GM19240 (cell line): ENCODE results near the gene RNASEH2B.

Experiments
- DNase-seq: peaks from one replicate; pipeline ENCODE4 v3.0.0; 2011; ENCODE audit warnings: low spot score; ENCODE audit not compliant: insufficient read length

RNASEH2B gene, protein sequence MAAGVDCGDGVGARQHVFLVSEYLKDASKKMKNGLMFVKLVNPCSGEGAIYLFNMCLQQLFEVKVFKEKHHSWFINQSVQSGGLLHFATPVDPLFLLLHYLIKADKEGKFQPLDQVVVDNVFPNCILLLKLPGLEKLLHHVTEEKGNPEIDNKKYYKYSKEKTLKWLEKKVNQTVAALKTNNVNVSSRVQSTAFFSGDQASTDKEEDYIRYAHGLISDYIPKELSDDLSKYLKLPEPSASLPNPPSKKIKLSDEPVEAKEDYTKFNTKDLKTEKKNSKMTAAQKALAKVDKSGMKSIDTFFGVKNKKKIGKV

GRCh38 chr13:50909605-50910484 lies at the start of gene RNASEH2B:
Gene RNASEH2B (plus strand): TSS chr13:50909791. CDS start chr13:50910077, 286 bp downstream.
- peak; percentile 47 for DNase-seq

GRCh38 chr13:50864492-50864891 lies 45.1 kb upstream of the RNASEH2B start:
- no peak for DNase-seq

DNA sequence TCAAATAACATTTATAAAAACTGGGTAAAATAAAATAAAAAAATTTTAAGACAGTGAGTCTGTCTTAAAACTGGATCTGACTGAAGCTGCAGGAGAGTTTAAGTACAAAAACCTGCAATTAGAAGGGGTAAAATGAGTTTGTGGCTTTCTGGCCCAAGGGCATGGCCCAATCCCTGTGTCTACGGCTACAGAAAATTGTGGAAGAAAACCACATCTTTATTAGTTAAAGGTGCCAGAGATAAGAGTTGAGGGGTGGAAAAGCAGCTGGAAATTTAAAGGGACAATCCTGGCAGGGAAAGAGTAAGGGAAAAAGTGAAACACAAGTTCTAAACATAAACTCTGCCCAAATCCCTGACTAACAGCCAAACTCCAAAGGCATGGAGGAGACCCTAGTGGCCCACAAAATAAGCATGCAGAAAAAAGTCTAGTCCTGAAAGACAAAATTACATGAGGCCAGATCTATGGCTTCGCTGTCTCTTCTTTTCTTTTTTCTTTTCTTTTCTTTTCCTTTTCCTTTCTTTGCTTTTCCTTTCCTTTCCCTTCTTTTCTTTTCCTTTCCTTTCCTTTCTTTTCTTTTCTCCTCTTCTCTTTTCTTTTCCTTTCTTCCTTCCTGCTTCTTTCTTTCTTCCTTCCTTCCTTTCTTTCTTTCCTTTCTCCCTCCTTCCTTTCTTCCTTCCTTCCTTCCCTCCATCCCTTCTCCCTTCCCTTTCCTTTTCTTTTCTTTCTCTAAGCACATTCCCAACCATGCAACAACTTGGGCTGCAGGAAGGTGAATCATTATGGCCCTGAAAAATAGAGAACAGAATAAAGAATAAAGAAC lies 42.6 kb upstream of the RNASEH2B start:
- DNase-seq, result no peak

GRCh38 chr13:50867637-50867945 lies 42.0 kb upstream of the RNASEH2B start:
- no peak for DNase-seq

GRCh38 chr13:50871405-50871804 lies 38.2 kb upstream of the RNASEH2B start:
- DNase-seq, result no peak

GRCh38 chr13:50873467-50873866 lies 36.1 kb upstream of the RNASEH2B start:
- no peak for DNase-seq

GRCh38 chr13:50873991-50874390 lies 35.6 kb upstream of the RNASEH2B start:
- DNase-seq, result no peak

GRCh38 chr13:50882816-50883435 lies 26.7 kb upstream of the RNASEH2B start:
- DNase-seq, result no peak

DNA sequence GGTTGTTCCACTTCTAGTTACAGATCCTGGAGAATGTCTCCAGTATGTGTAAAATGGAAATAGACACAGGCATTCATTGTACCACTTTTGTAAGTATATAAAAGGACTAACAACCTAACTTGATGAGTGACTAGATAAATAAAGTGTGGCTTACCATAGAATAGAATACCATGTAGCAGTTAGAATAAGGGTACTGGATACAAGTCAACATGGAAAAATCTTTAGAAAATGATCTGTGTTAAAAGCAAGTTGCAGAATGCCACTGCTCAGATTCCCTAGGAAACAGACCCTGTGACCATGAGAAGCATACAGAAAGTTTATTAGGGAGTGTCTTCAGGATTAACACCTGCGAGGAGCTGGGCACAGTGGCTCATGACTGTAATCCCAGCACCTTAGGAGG lies 25.9 kb upstream of the RNASEH2B start:
- no peak for DNase-seq

GRCh38 chr13:50884265-50884664 lies 25.3 kb upstream of the RNASEH2B start:
- no peak for DNase-seq

DNA sequence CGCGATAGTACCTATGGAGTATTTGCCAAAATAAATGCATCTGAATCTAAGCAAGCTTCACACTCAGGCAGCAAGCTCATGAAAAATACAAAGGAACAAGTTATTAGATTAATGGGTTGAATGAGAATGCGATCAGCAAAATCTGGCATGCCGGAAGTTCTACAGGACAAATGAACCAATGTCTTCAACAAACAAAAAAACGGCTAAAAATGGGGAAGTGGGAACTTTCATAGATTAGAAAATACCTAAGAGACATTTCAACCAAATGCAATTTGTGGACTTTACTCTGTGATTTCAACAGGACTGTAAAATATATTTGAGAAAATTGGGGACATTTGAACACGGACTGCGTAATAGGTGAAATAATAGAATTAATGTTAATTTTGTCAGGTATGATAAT lies 22.4 kb upstream of the RNASEH2B start:
- DNase-seq, result no peak

DNA sequence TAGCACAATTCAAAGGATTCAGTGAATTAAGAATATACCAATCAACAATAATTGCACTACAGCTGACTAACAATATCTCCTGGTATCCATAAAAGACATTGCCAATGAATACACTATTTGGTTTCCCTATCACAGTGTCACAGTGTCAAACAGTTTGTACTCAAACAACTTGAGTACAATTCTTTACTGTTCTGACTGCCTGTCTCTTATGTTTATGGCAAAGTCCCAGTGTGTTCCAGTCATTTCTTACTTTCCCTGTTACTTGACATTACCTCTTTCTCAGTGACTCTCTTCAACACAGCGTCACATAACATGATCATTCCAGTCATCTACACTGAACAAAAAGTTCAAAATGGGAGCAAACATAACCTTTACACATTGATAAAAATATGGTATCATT lies 21.2 kb upstream of the RNASEH2B start:
- no peak for DNase-seq

DNA sequence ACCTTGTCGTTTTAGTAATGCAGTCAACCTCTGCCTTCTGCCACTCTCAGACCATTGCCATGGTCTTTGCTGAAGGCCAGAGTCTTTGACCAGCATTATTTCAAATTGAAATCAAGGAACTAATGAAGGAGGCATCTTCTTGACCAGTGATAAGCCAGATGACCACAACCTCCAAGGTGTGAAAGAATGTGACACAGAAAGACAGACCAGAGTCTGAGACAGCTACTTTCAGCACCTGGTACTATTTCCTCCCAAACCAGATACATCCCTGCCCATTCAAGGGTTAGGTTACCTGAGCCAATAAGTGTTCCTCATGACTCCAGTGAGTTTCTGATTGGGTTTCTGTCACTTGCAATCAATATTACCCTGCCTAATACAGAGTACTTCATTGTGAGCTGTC lies 20.3 kb upstream of the RNASEH2B start:
- no peak for DNase-seq

DNA sequence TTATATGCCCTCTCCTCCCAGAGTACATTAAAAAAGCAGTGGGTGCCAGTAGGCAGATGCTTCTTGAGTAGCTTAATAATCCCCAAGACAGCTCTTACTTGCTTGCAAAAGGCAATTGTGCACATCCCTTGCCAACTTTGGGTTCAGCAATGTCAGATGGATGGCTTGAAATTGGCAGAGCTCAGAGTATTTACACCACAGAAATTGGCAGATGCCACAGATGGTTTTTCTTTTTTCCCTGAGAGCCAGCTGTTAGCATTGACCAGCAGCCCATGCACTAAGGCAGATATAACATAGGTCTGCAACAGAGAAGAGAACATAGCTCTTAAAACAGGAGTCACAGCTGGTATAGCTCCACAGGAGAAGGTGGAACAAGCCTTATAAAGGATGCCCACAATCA lies 18.4 kb upstream of the RNASEH2B start:
- DNase-seq, result no peak

DNA sequence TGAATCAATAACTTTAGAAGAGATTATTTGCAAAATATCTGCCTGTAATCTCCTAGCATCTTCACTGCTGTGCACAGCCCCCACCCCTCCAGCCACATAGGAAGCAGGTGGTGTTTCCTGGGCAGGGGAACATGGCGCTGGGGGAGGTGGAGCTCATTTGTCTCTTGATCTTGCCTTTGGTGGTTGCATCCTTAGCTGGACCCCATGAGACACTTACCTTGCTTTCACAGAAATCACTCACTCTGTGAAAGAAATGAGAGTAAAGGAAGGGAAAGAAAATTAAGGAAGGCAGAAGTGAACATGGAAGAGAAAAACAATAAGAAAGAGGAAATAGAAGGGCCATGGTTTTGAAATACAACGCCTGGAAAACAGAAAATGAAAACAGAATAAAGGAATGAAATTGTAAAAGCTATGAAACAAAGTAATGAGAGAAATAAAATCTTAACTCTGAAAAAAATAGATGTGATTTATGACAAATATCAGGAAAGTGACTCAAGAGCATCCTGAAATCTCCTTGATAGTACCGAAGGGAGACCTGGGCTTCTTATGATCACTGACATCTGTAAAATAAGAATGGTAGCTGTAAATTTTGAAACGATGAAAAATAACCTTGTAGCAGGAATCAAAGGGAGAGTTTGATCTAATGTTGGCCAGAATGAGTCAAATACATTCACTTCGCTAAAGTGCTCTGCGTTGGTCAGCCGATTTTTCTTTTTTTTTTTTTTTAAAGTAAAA lies 17.2 kb upstream of the RNASEH2B start:
- DNase-seq, result no peak

GRCh38 chr13:50893211-50893852 lies 16.3 kb upstream of the RNASEH2B start:
- DNase-seq, result no peak

DNA sequence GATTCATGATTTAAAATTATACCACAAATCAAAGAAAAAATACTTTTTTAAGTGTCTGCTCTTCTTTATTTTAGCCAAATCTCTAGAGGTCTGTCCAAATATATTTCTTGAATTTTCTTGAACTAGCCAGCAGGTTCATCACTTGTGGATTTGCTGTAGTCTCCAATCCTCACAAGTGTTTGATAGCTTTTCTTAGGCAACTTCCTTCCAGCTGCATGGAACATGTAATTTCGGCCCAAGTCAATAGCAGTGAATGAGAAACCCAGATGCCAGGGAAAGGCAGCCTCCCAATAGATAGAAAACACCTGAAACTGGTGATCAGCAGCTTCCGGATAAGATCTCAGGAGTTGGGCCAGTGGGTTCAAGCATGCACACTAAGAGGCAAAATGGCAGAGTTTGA lies 15.6 kb upstream of the RNASEH2B start:
- DNase-seq, result no peak

- no peak for DNase-seq
Measured at GRCh38 chr13:50894504-50894903, 15.1 kb upstream of the RNASEH2B start.

DNA sequence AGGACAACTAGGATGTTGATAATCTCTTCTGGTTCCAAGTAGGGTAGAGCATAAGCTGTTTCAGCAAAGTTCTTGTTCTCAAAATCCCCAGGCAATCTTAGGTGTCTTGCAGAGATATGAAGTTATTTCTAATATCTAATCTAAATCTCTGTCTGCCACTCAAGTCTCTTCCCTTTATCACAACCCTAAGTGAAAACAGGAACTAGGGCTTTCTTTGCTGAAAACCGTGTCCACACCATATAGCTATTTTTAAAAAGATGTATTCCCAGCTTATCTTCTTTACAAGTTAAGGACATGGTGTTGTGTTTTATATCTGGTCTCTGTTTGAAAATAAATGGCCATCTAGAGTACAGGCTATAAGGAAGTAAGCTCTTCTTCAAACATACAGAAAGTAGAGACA lies 11.3 kb upstream of the RNASEH2B start:
- DNase-seq, result no peak

DNA sequence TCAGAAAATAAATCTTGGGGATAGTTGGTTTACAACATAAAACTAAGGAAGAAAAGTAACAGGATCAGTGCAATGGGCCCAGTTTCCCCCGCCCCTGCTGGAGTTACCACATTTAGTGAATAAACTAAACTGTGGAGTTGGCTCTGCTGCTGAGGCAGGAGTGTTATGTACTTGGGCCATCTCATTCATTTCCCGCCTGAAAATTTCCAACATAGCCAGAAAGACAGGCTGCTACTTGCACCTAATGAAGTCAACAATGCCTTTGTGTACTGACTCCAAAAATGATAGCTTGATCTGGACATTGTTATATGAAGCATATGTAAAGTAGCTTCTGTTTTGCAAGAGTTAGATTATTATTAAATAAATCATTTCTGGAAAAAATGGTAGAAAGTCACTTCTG lies 7.9 kb upstream of the RNASEH2B start:
- DNase-seq, result no peak
